GM06990 (cell line): ENCODE data around the gene MLLT3.

Source experiments
- DNase-seq: peaks from one replicate; pipeline ENCODE4 v3.0.0-alpha.2; 2011; ENCODE audit not compliant: insufficient read length; ENCODE audit errors: extremely low read depth
- H3K27me3 ChIP-seq: replicated peaks from 2 replicates; pipeline ENCODE4 v1.6.0; 2011; ENCODE audit warnings: low read length; ENCODE audit not compliant: control insufficient read depth, insufficient read depth
- H3K36me3 ChIP-seq: 2 replicates; pipeline ENCODE4 v1.5.1; 2011; ENCODE audit warnings: low read length; ENCODE audit not compliant: control insufficient read depth, insufficient read depth
- H3K4me3 ChIP-seq: replicated peaks from 2 replicates; pipeline ENCODE4 v1.5.1; 2011; ENCODE audit warnings: low read depth, mild to moderate bottlenecking, control low read depth, low read length
- CTCF ChIP-seq: IDR thresholded peaks from 2 replicates; pipeline ENCODE4 v1.5.1; 2011; ENCODE audit warnings: low read length, control low read depth, mild to moderate bottlenecking, inconsistent platforms; ENCODE audit not compliant: insufficient read depth, poor library complexity, severe bottlenecking

Gene MLLT3

DNA sequence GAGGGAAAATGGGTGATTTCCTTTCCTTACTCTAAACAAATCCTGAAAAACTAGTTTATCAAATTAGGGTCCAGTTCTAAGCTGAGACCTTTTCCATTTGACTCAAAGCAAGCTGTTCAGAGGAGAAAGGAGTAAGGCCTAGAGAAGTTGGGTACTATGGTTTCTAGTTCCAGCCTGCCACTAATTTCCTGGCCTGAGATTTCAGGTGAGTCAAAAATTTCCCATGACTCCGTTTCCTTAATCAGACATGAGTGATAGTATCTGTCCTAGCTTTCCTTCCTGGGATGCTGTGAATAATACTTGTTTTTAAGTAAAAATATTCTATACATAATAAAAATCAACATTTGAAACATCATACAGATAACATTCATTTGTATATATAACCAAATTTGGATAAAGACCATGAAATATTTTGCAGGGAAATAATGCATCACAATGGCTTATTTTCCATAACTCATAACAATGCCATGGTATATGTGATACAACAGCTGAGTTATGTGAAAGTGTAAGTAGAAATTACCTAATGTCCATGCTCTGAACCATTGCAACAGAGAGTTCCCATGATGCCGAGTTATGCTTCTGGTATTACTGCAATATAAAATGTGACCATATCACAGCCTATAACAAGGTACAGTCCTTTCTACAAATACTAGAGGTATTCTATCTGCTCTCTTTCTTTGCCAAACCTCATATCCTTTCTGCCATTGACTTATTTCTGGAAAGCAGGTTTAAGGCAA is 142.7 kb downstream of the MLLT3 start:
- Histone ChIP-seq H3K27me3 (no peaks in the 10 kb centered on the region), H3K4me3 (peak overlapping the region; percentile 8; the same call in 1 of the 2 replicates), H3K36me3 (no peaks in the 10 kb centered on the region)
- DNase-seq, result peak; percentile 9
- no peak for TF ChIP-seq CTCF

- Histone ChIP-seq H3K4me3 (no peak overlapping the region), H3K36me3 (no peaks in the 10 kb centered on the region), H3K27me3 (no peaks in the 10 kb centered on the region)
- no peak for TF ChIP-seq CTCF
- no peak for DNase-seq
These were observed 143.5 kb downstream of the MLLT3 start for GRCh38 chr9:20478786-20479185.

GRCh38 chr9:20477940-20478620 is 144.2 kb downstream of the MLLT3 start:
- H3K4me3 ChIP-seq, result no peak overlapping the region
- H3K27me3 ChIP-seq, result no peaks in the 10 kb centered on the region
- H3K36me3 ChIP-seq, result no peaks in the 10 kb centered on the region
- TF ChIP-seq CTCF, result no peak
- no peak for DNase-seq

DNA sequence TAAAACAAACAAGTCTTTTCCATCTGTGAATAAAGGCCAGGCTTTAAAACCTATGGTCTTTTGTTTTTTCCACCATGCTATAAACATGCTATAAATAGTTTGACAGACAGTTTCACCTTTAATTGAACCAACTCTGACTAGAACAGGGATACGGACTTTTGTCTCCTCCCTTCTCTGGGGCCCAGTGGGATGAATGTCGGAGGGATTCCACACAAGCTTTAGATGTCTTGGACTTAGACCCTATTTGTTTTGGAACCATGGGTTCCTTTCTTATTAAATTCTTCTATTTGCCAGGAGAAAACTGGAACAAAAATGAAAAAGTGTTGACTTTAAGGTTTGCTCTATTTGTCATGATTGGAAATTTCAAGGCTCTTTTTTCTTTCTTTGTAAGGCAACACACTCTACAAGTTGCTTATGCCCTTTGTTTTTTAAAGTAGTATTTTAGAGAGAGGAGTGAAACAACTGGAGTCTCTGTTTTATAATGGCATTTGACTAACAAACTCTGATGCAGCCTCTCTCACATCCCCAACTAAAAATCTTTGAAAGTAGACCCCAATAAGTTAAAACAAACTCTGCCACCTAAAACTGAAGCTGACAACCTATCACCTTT is 145.3 kb downstream of the MLLT3 start:
- no peak for DNase-seq
- TF ChIP-seq CTCF, result no peak
- Histone ChIP-seq H3K27me3 (no peaks in the 10 kb centered on the region), H3K36me3 (no peaks in the 10 kb centered on the region), H3K4me3 (no peak overlapping the region)

DNA sequence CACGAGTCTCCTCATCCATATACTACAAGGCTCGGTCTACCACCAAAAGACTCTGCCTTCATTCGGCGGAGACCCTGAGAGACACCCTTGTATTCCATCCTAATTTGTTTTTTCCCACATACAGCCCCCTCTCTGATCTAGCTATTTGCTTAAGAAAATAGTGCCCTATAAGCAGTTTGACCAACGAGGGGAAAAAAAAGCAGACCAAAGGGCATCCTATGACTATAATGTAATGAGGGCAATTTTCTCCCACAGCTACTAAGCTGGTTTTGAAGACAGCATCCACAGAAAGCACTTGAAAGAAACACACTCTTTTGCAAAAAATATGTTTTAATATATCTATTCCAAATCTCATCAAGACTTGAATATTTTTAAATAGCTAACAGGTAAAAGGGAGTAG is 147.8 kb downstream of the MLLT3 start:
- TF ChIP-seq CTCF, result no peak
- no peaks in the 10 kb centered on the region for H3K36me3 ChIP-seq

More for the DNA sequence above, 147.8 kb downstream of the MLLT3 start:
- H3K27me3 ChIP-seq, result no peaks in the 10 kb centered on the region
- H3K4me3 ChIP-seq, result no peak overlapping the region
- DNase-seq, result no peak
